ENCODE measurements around the gene ATG9B.
A peak's percentile ranks its signal among the peaks of the same experiment; 100 is the strongest.

The ATG9B gene

GRCh38 chr7:150999001-150999400 lies 25.3 kb downstream of the ATG9B start:
- ChIA-PET POLR2A (no interaction called here), CTCF (interaction anchor here (0.9 to 3.1 kb wide), 4 partner anchors 10 to 30 kb away, joined by 3 to 36 read pairs (median 10); no protein-coding TSS in a partner anchor)
- H3K27me3 ChIP-seq (replicated peaks in 2 of 5; ENCODE audit: control insufficient read depth in 4 of 5, insufficient read depth in 5 of 5, low read length in 4 of 5): peaks cover 0 to 24% (median 3%) of the 10 kb centered on the region in 5 experiments
- H3K27ac ChIP-seq (ENCODE audit: insufficient read depth in 1 of 2, low read depth in 1 of 2, low read length in 2 of 2, poor library complexity in 1 of 2, severe bottlenecking in 2 of 2): no peak overlapping the region
- WGBS (ENCODE audit: insufficient coverage): 95% methylated on average over 12 of the region's 12 CpGs
- H3K4me3 ChIP-seq (ENCODE audit: control insufficient read depth in 1 of 7, extremely low read depth in 1 of 7, insufficient read depth in 4 of 7, low read depth in 2 of 7, low read length in 6 of 7): no peak overlapping the region
- peaks cover 3 to 30% (median 25%) of the 10 kb centered on the region in 4 experiments for H3K4me1 ChIP-seq (ENCODE audit: control extremely low read depth in 1 of 4, control insufficient read depth in 4 of 4, insufficient read depth in 4 of 4, low read length in 3 of 4)
- no peaks in the 10 kb centered on the region for H3K36me3 ChIP-seq (ENCODE audit: control insufficient read depth in 4 of 4, insufficient read depth in 4 of 4, low read length in 3 of 4)
- H3K9me3 ChIP-seq (ENCODE audit: control extremely low read depth in 1 of 5, control insufficient read depth in 4 of 5, insufficient read depth in 2 of 5, low read depth in 1 of 5, low read length in 4 of 5): no peaks in the 10 kb centered on the region
- no peak for DNase-seq

DNA sequence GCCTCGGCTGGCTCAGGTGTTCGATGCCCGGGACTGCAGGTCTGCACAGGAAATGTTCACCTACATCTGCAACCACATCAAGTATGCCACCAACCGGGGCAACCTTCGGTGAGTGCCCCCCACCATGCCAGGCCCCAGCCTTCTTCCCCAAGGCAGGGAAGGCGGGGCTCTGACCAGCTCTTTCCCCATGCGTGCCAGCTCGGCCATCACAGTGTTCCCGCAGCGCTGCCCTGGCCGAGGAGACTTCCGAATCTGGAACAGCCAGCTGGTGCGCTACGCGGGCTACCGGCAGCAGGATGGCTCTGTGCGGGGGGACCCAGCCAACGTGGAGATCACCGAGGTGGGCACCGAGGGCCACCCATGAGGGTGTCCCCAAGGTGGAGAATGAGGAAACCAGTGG lies 26.0 kb downstream of the ATG9B start:
- CTCF ChIA-PET: interaction anchor here (0.9 to 3.1 kb wide), 5 partner anchors 10 to 29 kb away, joined by 3 to 36 read pairs (median 4); no protein-coding TSS in a partner anchor
- H3K9me3 ChIP-seq (ENCODE audit: control extremely low read depth in 1 of 5, control insufficient read depth in 4 of 5, insufficient read depth in 2 of 5, low read depth in 1 of 5, low read length in 4 of 5): no peaks in the 10 kb centered on the region
- H3K4me1 ChIP-seq (ENCODE audit: control extremely low read depth in 1 of 4, control insufficient read depth in 4 of 4, insufficient read depth in 4 of 4, low read length in 3 of 4): peaks cover 4 to 37% (median 31%) of the 10 kb centered on the region in 4 experiments
- no peaks in the 10 kb centered on the region for H3K36me3 ChIP-seq (ENCODE audit: control insufficient read depth in 4 of 4, insufficient read depth in 4 of 4, low read length in 3 of 4)
- H3K4me3 ChIP-seq (ENCODE audit: control insufficient read depth in 1 of 7, extremely low read depth in 1 of 7, insufficient read depth in 4 of 7, low read depth in 2 of 7, low read length in 6 of 7): no peak overlapping the region
- peaks cover 0 to 24% (median 3%) of the 10 kb centered on the region in 5 experiments for H3K27me3 ChIP-seq (replicated peaks in 2 of 5; ENCODE audit: control insufficient read depth in 4 of 5, insufficient read depth in 5 of 5, low read length in 4 of 5)
- no peak for DNase-seq
- H3K27ac ChIP-seq (ENCODE audit: insufficient read depth in 1 of 2, low read depth in 1 of 2, low read length in 2 of 2, poor library complexity in 1 of 2, severe bottlenecking in 2 of 2): no peak overlapping the region
- WGBS (ENCODE audit: insufficient coverage): 96% methylated on average over 17 of the region's 20 CpGs
- POLR2A ChIA-PET: no interaction called here

- H3K4me1 ChIP-seq (ENCODE audit: control extremely low read depth in 1 of 4, control insufficient read depth in 4 of 4, insufficient read depth in 4 of 4, low read length in 3 of 4): peaks cover 4 to 38% (median 33%) of the 10 kb centered on the region in 4 experiments
- H3K27me3 ChIP-seq (replicated peaks in 2 of 5; ENCODE audit: control insufficient read depth in 4 of 5, insufficient read depth in 5 of 5, low read length in 4 of 5): peaks cover 0 to 24% (median 3%) of the 10 kb centered on the region in 5 experiments
- 98% methylated on average over 5 of the region's 5 CpGs for WGBS (ENCODE audit: insufficient coverage)
- no peaks in the 10 kb centered on the region for H3K36me3 ChIP-seq (ENCODE audit: control insufficient read depth in 4 of 4, insufficient read depth in 4 of 4, low read length in 3 of 4)
- ChIA-PET POLR2A (no interaction called here), CTCF (interaction anchor here (1.0 to 3.1 kb wide), 5 partner anchors 9 to 23 kb away, joined by 3 to 36 read pairs (median 4); no protein-coding TSS in a partner anchor)
- H3K9me3 ChIP-seq (ENCODE audit: control extremely low read depth in 1 of 5, control insufficient read depth in 4 of 5, insufficient read depth in 2 of 5, low read depth in 1 of 5, low read length in 4 of 5): no peaks in the 10 kb centered on the region
- no peak overlapping the region for H3K27ac ChIP-seq (ENCODE audit: insufficient read depth in 1 of 2, low read depth in 1 of 2, low read length in 2 of 2, poor library complexity in 1 of 2, severe bottlenecking in 2 of 2)
- DNase-seq: no peak
- no peak overlapping the region for H3K4me3 ChIP-seq (ENCODE audit: control insufficient read depth in 1 of 7, extremely low read depth in 1 of 7, insufficient read depth in 4 of 7, low read depth in 2 of 7, low read length in 6 of 7)
Measured at GRCh38 chr7:150997817-150998216, 26.5 kb downstream of the ATG9B start.

DNA sequence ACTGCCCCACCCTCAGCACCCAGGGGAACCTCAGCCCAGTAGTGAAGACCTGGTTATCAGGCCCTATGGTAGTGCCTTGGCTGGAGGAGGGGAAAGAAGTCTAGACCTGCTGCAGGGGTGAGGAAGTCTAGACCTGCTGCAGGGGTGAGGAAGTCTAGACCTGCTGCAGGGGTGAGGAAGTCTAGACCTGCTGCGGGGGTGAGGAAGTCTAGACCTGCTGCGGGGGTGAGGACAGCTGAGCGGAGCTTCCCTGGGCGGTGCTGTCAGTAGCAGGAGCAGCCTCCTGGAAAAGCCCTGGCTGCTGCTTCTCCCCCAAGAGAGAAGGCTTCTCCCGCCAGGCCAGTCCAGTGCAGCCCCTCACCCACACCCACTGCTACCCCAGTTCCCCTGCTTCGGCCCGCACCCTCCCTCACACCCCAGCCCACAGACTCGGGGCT lies 27.2 kb downstream of the ATG9B start:
- Histone ChIP-seq H3K27me3 (replicated peaks in 2 of 5; ENCODE audit: control insufficient read depth in 4 of 5, insufficient read depth in 5 of 5, low read length in 4 of 5) (peaks cover 0 to 24% (median 3%) of the 10 kb centered on the region in 5 experiments), H3K4me1 (ENCODE audit: control extremely low read depth in 1 of 4, control insufficient read depth in 4 of 4, insufficient read depth in 4 of 4, low read length in 3 of 4) (peaks cover 4 to 40% (median 34%) of the 10 kb centered on the region in 4 experiments), H3K27ac (ENCODE audit: insufficient read depth in 1 of 2, low read depth in 1 of 2, low read length in 2 of 2, poor library complexity in 1 of 2, severe bottlenecking in 2 of 2) (no peak overlapping the region), H3K4me3 (ENCODE audit: control insufficient read depth in 1 of 7, extremely low read depth in 1 of 7, insufficient read depth in 4 of 7, low read depth in 2 of 7, low read length in 6 of 7) (peak overlapping the region in 1 of 7 experiments; percentile 33), H3K9me3 (ENCODE audit: control extremely low read depth in 1 of 5, control insufficient read depth in 4 of 5, insufficient read depth in 2 of 5, low read depth in 1 of 5, low read length in 4 of 5) (no peaks in the 10 kb centered on the region), H3K36me3 (ENCODE audit: control insufficient read depth in 4 of 4, insufficient read depth in 4 of 4, low read length in 3 of 4) (no peaks in the 10 kb centered on the region)
- CTCF ChIA-PET: interaction anchor here (1.0 to 3.1 kb wide), 5 partner anchors 11 to 22 kb away, joined by 3 to 36 read pairs (median 4); no protein-coding TSS in a partner anchor
- POLR2A ChIA-PET: interaction anchor here (0.7 kb wide), 1 partner anchor 8 kb away, joined by 3 read pairs; no protein-coding TSS in a partner anchor
- 30% methylated on average over 4 of the region's 8 CpGs for WGBS (ENCODE audit: insufficient coverage)
- DNase-seq: peak in 2 of 3 donors; percentile 44 to 57

GRCh38 chr7:150996376-150997074 lies 27.8 kb downstream of the ATG9B start:
- Histone ChIP-seq H3K27me3 (replicated peaks in 2 of 5; ENCODE audit: control insufficient read depth in 4 of 5, insufficient read depth in 5 of 5, low read length in 4 of 5) (peaks cover 0 to 24% (median 3%) of the 10 kb centered on the region in 5 experiments), H3K4me1 (ENCODE audit: control extremely low read depth in 1 of 4, control insufficient read depth in 4 of 4, insufficient read depth in 4 of 4, low read length in 3 of 4) (peaks cover 4 to 40% (median 34%) of the 10 kb centered on the region in 4 experiments), H3K4me3 (ENCODE audit: control insufficient read depth in 1 of 7, extremely low read depth in 1 of 7, insufficient read depth in 4 of 7, low read depth in 2 of 7, low read length in 6 of 7) (peak overlapping the region in 1 of 7 experiments; percentile 33), H3K27ac (ENCODE audit: insufficient read depth in 1 of 2, low read depth in 1 of 2, low read length in 2 of 2, poor library complexity in 1 of 2, severe bottlenecking in 2 of 2) (no peak overlapping the region), H3K36me3 (ENCODE audit: control insufficient read depth in 4 of 4, insufficient read depth in 4 of 4, low read length in 3 of 4) (no peaks in the 10 kb centered on the region), H3K9me3 (ENCODE audit: control extremely low read depth in 1 of 5, control insufficient read depth in 4 of 5, insufficient read depth in 2 of 5, low read depth in 1 of 5, low read length in 4 of 5) (peaks cover 0 to under 1% (median 0%) of the 10 kb centered on the region in 5 experiments)
- 2% methylated on average over 23 of the region's 31 CpGs for WGBS (ENCODE audit: insufficient coverage)
- POLR2A ChIA-PET: interaction anchor here (0.7 kb wide), 1 partner anchor 9 kb away, joined by 3 read pairs; no protein-coding TSS in a partner anchor
- CTCF ChIA-PET: interaction anchor here (1.0 to 3.1 kb wide), 4 partner anchors 11 to 21 kb away, joined by 3 to 36 read pairs (median 10); no protein-coding TSS in a partner anchor
- DNase-seq: peak in 2 of 3 donors; percentile 47

DNA sequence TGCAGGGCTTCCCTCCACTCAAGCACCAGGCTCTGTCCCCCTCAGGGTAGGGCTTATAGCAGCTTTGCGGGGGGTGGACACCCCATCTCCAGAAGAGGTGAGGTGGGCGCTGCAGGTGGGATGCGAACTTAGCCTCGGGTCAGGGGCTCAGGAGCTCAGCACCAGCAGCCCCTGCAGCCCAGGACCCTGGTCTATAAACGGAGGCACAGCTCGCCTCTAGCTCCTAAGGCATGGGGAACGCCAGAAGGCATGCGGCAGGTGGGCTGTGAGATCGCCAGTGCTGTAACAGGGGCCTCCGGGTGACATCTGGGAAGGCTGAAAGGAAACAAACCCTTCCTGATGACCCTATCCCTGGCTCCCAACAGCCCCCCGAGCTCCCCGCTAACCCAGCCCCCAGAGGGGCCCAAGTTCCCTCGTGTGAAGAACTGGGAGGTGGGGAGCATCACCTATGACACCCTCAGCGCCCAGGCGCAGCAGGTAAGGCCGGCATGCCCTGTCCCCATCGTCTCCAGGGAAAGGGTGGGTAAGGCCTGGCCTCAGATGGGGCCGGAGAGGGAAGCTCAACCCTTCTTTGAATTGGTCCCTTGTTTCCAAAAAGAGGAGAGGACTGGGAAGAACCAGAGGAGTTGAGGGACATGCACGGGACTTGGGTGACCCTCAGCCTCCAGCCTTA lies 29.3 kb downstream of the ATG9B start:
- 9% methylated on average over 12 of the region's 19 CpGs for WGBS (ENCODE audit: insufficient coverage)
- ChIA-PET POLR2A (interaction anchor here (0.7 to 1.0 kb wide), 2 partner anchors 15 to 117 kb away, joined by 3 to 4 read pairs; no protein-coding TSS in a partner anchor), CTCF (interaction anchor here (0.8 to 7.4 kb wide), 14 partner anchors 8 to 115 kb away, joined by 3 to 101 read pairs (median 4); no protein-coding TSS in a partner anchor)

More for the DNA sequence above, 29.3 kb downstream of the ATG9B start:
- no peak for DNase-seq
- H3K27ac ChIP-seq (ENCODE audit: insufficient read depth in 1 of 2, low read depth in 1 of 2, low read length in 2 of 2, poor library complexity in 1 of 2, severe bottlenecking in 2 of 2): no peak overlapping the region
- H3K9me3 ChIP-seq (ENCODE audit: control extremely low read depth in 1 of 5, control insufficient read depth in 4 of 5, insufficient read depth in 2 of 5, low read depth in 1 of 5, low read length in 4 of 5): peaks cover 0 to 14% (median 11%) of the 10 kb centered on the region in 5 experiments
- no peaks in the 10 kb centered on the region for H3K36me3 ChIP-seq (ENCODE audit: control insufficient read depth in 4 of 4, insufficient read depth in 4 of 4, low read length in 3 of 4)
- no peak overlapping the region for H3K4me3 ChIP-seq (ENCODE audit: control insufficient read depth in 1 of 7, extremely low read depth in 1 of 7, insufficient read depth in 4 of 7, low read depth in 2 of 7, low read length in 6 of 7)
- peaks cover 0 to 34% (median 4%) of the 10 kb centered on the region in 5 experiments for H3K27me3 ChIP-seq (replicated peaks in 2 of 5; ENCODE audit: control insufficient read depth in 4 of 5, insufficient read depth in 5 of 5, low read length in 4 of 5)
- H3K4me1 ChIP-seq (ENCODE audit: control extremely low read depth in 1 of 4, control insufficient read depth in 4 of 4, insufficient read depth in 4 of 4, low read length in 3 of 4): peaks cover 4 to 39% (median 32%) of the 10 kb centered on the region in 4 experiments
